Central memory CD8-positive, alpha-beta T cell (primary cell): ENCODE results near the gene IFIT3.
"Not testable (repeated sequence)": the region's sequence is repeated elsewhere in the genome, so short reads cannot be mapped to it uniquely, and the experiment has no call there.

ENCODE experiments used
- ATAC-seq: fragments of 150-1000 bp; cut with Tn5 transposase; replicated peaks from 2 replicates; pipeline ENCODE4 v1.10.0; 2022; ENCODE audit warnings: mild to moderate bottlenecking, moderate FRiP score, moderate number of reproducible peaks; ENCODE audit not compliant: poor library complexity, severe bottlenecking; ENCODE audit errors: extremely low read depth
- DNase-seq, 2 donors: peaks; one replicate each; pipeline ENCODE4 v3.0.0; 2021; ENCODE audit warnings: low spot score in 2 of 2
- H3K27ac Mint-ChIP-seq: one replicate; pipeline ENCODE4 v1.8.0; 2022; ENCODE audit warnings: low read depth, mild to moderate bottlenecking, moderate library complexity, mixed read lengths
- H3K27me3 Mint-ChIP-seq: one replicate; pipeline ENCODE4 v1.8.0; 2022; ENCODE audit warnings: mixed read lengths
- H3K36me3 Mint-ChIP-seq: one replicate; pipeline ENCODE4 v1.8.0; 2022; ENCODE audit warnings: mild to moderate bottlenecking, moderate library complexity, mixed read lengths; ENCODE audit not compliant: insufficient read depth
- H3K4me1 Mint-ChIP-seq: one replicate; pipeline ENCODE4 v1.8.0; 2022; ENCODE audit warnings: mixed read lengths
- H3K4me3 Mint-ChIP-seq: one replicate; pipeline ENCODE4 v1.8.0; 2022; ENCODE audit warnings: mild to moderate bottlenecking, moderate library complexity, mixed read lengths
- H3K9me3 Mint-ChIP-seq: one replicate; pipeline ENCODE4 v1.8.0; 2022; ENCODE audit warnings: mixed read lengths

The IFIT3 gene

GRCh38 chr10:89327803-89328441, at the start of gene IFIT3:
IFIT3 (plus strand) TSS chr10:89327997; CDS start chr10:89328074, 77 bp downstream.
- ATAC-seq (peak; percentile 12), DNase-seq (no peak)

GRCh38 chr10:89278034-89278535, 49.7 kb upstream of the IFIT3 start:
- Mint-ChIP-seq H3K4me3 (no peak overlapping the region), H3K36me3 (no peaks in the 10 kb centered on the region), H3K27me3 (peaks cover 19% of the 10 kb centered on the region), H3K4me1 (no peaks in the 10 kb centered on the region), H3K9me3 (no peaks in the 10 kb centered on the region), H3K27ac (no peak overlapping the region)
- DNase-seq (no peak), ATAC-seq (no peak)

More at GRCh38 chr10:89327803-89328441, at the start of gene IFIT3:
- Mint-ChIP-seq H3K4me3 (peak within 1 kb of the TSS; percentile 84), H3K9me3 (no peaks in the 10 kb centered on the region), H3K4me1 (peaks cover 47% of the 10 kb centered on the region), H3K27me3 (peaks cover 16% of the 10 kb centered on the region), H3K27ac (peak within 1 kb of the TSS; percentile 81), H3K36me3 (peaks cover 16% of the 10 kb centered on the region)

GRCh38 chr10:89278900-89279392, 48.9 kb upstream of the IFIT3 start:
- Mint-ChIP-seq H3K4me3 (no peak overlapping the region), H3K36me3 (no peaks in the 10 kb centered on the region), H3K4me1 (no peaks in the 10 kb centered on the region), H3K27me3 (peaks cover 18% of the 10 kb centered on the region), H3K9me3 (no peaks in the 10 kb centered on the region), H3K27ac (no peak overlapping the region)
- DNase-seq, result no peak
- no peak for ATAC-seq

- no peaks in the 10 kb centered on the region for H3K9me3 Mint-ChIP-seq
- DNase-seq (no peak), ATAC-seq (no peak)
- H3K4me3 Mint-ChIP-seq, result no peak overlapping the region
- peaks cover 18% of the 10 kb centered on the region for H3K27me3 Mint-ChIP-seq
- no peaks in the 10 kb centered on the region for H3K36me3 Mint-ChIP-seq
- no peaks in the 10 kb centered on the region for H3K4me1 Mint-ChIP-seq
- H3K27ac Mint-ChIP-seq, result no peak overlapping the region
Measured at GRCh38 chr10:89279421-89279869, 48.4 kb upstream of the IFIT3 start.

GRCh38 chr10:89280508-89280907, 47.3 kb upstream of the IFIT3 start:
- H3K27me3 Mint-ChIP-seq, result peaks cover 14% of the 10 kb centered on the region
- no peaks in the 10 kb centered on the region for H3K36me3 Mint-ChIP-seq
- no peaks in the 10 kb centered on the region for H3K4me1 Mint-ChIP-seq
- no peak overlapping the region for H3K4me3 Mint-ChIP-seq
- H3K27ac Mint-ChIP-seq, result no peak overlapping the region
- no peak for ATAC-seq
- no peaks in the 10 kb centered on the region for H3K9me3 Mint-ChIP-seq
- no peak for DNase-seq

DNA sequence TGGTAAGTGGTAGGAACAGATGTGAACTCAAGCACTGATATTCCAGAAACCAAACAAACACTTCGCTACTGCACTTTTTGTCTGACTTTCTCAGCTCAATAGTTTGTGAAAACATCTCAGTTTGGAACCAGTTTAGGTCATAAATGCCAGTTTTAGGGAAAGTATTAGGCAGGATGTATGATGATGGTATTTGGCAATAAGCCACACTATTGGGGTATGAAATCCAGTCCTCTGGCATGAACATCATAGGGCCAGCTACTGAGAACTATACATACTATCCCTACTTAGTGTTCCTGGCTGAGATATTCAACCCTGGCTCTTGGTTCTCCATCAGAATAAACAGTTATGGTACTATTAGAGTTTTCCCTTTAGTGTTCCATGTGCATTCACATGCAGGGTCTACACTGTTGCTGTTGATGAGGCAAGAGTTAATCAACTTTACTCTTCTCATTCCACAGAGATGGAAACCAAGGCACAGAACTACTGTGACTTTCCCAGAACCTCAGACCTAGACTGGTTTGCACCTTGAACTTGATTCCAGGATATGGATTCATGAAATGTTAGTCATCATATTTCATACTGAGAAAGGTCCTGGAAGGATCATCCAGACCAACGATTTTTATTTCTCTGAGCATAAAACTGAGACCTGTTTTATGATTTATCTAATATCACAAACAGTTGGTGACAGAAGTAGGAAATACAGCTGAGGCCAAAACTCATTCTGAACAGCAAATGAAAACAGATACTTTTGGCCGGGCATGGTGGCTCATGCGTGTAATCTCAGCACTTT, 46.0 kb upstream of the IFIT3 start:
- no peak for DNase-seq
- no peak overlapping the region for H3K4me3 Mint-ChIP-seq
- no peaks in the 10 kb centered on the region for H3K36me3 Mint-ChIP-seq
- H3K9me3 Mint-ChIP-seq, result no peaks in the 10 kb centered on the region
- peaks cover 10% of the 10 kb centered on the region for H3K27me3 Mint-ChIP-seq
- no peaks in the 10 kb centered on the region for H3K4me1 Mint-ChIP-seq
- no peak for ATAC-seq
- H3K27ac Mint-ChIP-seq, result no peak overlapping the region

DNA sequence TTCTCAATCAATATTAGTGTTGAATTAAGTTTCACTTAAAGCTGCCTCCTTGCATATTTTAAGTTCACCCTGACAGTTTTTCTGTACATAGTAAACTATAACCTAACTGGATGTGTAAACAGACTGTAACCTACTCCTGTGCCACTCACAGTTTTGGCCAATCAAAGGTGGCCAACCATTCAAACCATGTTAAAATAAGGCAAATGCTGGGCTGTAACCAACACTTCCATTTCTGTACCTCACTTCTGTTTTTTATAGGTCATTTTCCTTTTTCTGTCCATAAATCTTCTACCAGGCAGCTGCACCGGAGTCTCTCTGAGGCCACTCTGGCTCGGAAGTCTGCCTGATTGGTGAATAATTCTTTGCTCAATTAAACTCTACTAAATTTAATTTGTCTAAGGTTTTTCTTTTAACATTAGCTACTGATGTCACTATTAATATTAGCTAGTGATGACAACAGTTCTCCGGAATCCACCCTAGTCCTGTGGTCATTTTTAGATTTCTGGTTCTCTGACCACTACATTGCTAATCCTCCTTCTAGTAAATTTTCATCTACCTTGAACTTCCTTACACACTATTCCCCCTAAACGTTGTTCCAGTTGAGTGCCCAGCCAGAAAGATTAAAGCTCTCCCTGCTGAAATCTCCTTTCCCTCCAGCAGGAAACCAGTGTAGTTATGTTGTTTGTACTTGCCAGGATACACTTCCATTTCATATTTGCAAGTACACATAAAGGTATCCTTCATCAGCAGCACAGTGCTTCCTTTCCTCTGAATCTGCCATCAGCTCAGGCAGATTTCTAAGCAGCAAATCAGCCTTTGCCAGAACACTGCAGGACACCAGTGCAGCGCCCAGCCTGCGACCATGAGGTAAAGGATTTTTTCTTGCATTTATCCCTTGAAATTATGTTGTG, 44.5 kb upstream of the IFIT3 start:
- no peaks in the 10 kb centered on the region for H3K36me3 Mint-ChIP-seq
- no peaks in the 10 kb centered on the region for H3K4me1 Mint-ChIP-seq
- no peak for DNase-seq

DNA sequence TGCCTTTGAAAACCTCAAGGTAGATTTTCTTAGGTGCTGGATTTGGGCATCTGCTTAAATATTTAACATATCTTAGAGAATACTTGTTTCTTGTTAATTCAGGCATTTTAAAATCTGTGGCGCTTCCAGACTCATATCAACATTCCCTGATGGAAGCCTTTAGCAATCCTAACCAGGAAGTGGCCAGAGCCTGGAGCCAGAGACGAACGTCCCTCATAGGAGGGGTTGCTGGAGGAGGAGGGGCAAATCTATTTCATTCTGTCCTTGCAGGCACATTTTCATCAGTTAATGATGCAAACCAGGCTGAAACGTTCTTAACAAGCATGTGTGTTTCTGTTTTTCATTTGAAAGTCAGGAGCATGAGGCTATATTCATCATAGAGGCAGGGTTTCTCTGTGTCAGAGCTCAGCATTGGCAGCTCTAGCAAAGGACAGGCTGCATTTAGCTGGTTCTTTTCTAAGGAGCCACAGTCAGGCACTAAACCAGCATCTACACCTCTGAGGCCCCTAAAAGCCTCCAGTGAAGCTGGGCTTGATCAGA, 43.8 kb upstream of the IFIT3 start:
- Mint-ChIP-seq H3K36me3 (no peaks in the 10 kb centered on the region), H3K9me3 (no peaks in the 10 kb centered on the region), H3K27ac (no peak overlapping the region), H3K27me3 (peaks cover 10% of the 10 kb centered on the region), H3K4me1 (no peaks in the 10 kb centered on the region), H3K4me3 (no peak overlapping the region)
- no peak for ATAC-seq
- DNase-seq, result no peak

More for the DNA sequence above, 44.5 kb upstream of the IFIT3 start:
- Mint-ChIP-seq H3K4me3 (no peak overlapping the region), H3K9me3 (no peaks in the 10 kb centered on the region), H3K27me3 (peaks cover 10% of the 10 kb centered on the region), H3K27ac (no peak overlapping the region)
- no peak for ATAC-seq

GRCh38 chr10:89284711-89285110, 43.1 kb upstream of the IFIT3 start:
- H3K4me3 Mint-ChIP-seq, H3K36me3 Mint-ChIP-seq, H3K4me1 Mint-ChIP-seq, H3K9me3 Mint-ChIP-seq, ATAC-seq, DNase-seq: not testable (repeated sequence)
- H3K27me3 Mint-ChIP-seq, result peaks cover 10% of the 10 kb centered on the region
- peak overlapping the region; percentile 11 for H3K27ac Mint-ChIP-seq

GRCh38 chr10:89285303-89285702, 42.5 kb upstream of the IFIT3 start:
- H3K4me3 Mint-ChIP-seq, H3K36me3 Mint-ChIP-seq, H3K9me3 Mint-ChIP-seq, H3K4me1 Mint-ChIP-seq, ATAC-seq, DNase-seq: not testable (repeated sequence)
- H3K27ac Mint-ChIP-seq, result peak overlapping the region; percentile 11
- H3K27me3 Mint-ChIP-seq, result peaks cover 10% of the 10 kb centered on the region

DNA sequence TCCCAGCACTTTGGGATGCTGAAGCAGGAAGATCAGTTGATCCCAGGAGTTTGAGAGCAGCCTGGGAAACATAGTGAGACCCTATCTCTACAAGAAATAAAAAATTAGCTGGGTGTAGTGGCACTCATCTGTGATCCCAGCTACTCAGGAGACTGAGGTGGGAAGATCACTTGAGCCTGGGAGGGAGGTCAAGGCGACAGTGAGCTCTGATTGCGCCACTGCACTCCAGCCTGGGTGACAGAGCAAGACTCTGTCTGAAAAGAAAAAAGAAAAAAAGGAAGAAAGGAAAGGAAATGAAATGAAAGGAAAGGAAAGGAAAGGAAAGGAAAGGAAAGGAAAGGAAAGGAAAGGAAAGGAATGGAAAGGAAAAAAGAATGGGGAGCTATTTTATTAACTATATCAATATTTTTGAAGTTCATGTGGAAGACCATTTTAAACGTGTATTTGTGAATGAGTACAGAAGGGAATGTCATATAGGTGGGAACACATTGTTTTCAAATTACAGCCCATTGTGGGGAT, 33.0 kb upstream of the IFIT3 start:
- H3K27ac Mint-ChIP-seq, result no peak overlapping the region
- DNase-seq (no peak), ATAC-seq (no peak)
- H3K4me3 Mint-ChIP-seq, result no peak overlapping the region
- H3K36me3 Mint-ChIP-seq, result peaks cover 4% of the 10 kb centered on the region
- H3K9me3 Mint-ChIP-seq, result no peaks in the 10 kb centered on the region
- no peaks in the 10 kb centered on the region for H3K27me3 Mint-ChIP-seq
- H3K4me1 Mint-ChIP-seq, result no peaks in the 10 kb centered on the region

- H3K36me3 Mint-ChIP-seq, result peaks cover 4% of the 10 kb centered on the region
- ATAC-seq, result no peak
- no peak overlapping the region for H3K27ac Mint-ChIP-seq
- H3K27me3 Mint-ChIP-seq, result no peaks in the 10 kb centered on the region
- no peak overlapping the region for H3K4me3 Mint-ChIP-seq
- H3K4me1 Mint-ChIP-seq, result no peaks in the 10 kb centered on the region
- DNase-seq, result no peak
- H3K9me3 Mint-ChIP-seq, result no peaks in the 10 kb centered on the region
Measured at GRCh38 chr10:89295597-89295996, 32.2 kb upstream of the IFIT3 start.
